Measurements from ENCODE around the gene KCNJ18. TPM values are rescaled to one million over a fixed set of nuclear protein-coding genes. Genes with fewer than 3 reads are reported as not detected.

KCNJ18 gene
- total and polyA plus RNA-seq, 9 of the 15 experiments (the other 6 are each of a cell fraction or from before 2014, with no cell fraction given): not detected

DNA sequence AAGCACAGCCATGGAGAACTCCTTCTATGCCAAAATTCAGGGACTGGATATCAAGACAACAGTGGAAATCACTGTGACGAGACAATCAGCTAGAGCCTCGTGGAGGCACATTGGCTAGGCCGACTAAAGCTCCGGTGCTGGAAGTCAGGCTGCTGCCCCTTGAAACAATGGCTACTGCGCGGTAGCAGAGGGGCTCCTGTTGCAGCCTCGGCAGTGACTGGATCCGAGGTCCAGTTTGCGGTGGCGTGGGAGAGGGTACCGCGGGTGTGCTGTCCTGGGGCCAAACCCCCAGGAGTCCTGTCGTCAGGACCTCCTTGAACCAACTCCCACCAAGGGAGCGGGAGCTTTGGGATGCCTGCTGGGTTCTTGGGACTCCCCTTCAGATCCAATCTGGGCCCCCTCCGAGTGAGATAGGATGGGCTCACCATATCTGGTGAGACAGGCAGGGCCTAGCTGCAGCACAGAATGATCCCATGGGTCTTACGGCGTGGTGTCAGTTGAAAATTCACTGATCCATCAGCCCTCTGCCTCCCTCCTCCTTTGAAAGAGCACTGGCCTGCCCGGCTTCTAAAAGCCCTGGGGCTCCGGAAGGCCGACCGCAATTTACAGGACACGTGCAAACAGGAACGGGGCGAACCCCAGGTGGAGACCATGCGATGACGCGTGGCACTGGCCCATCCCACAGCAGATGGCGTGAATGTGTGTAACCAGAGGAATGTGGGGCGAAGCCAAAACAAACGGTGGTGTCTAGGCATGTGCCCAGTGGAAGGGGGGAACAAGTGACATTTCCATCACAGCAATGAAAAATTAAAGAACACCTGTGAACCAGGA lies 15.8 kb upstream of the KCNJ18 start (continued):
- TF ChIP-seq, protein P1, sequence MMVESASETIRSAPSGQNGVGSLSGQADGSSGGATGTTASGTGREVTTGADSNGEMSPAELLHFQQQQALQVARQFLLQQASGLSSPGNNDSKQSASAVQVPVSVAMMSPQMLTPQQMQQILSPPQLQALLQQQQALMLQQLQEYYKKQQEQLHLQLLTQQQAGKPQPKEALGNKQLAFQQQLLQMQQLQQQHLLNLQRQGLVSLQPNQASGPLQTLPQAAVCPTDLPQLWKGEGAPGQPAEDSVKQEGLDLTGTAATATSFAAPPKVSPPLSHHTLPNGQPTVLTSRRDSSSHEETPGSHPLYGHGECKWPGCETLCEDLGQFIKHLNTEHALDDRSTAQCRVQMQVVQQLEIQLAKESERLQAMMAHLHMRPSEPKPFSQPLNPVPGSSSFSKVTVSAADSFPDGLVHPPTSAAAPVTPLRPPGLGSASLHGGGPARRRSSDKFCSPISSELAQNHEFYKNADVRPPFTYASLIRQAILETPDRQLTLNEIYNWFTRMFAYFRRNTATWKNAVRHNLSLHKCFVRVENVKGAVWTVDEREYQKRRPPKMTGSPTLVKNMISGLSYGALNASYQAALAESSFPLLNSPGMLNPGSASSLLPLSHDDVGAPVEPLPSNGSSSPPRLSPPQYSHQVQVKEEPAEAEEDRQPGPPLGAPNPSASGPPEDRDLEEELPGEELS (CRISPR knock-in tag; IDR thresholded peaks at IDR 0.05; ENCODE audit: borderline replicate concordance): no peak
- TF ChIP-seq TRIM28 (IDR thresholded peaks at IDR 0.05) (no peak), NCOA4 (IDR thresholded peaks at IDR 0.05; ENCODE audit: partially characterized antibody) (no peak), ZNF717 (CRISPR knock-in tag; IDR thresholded peaks at IDR 0.05) (no peak), NFATC3 (IDR thresholded peaks at IDR 0.05) (no peak), GTF2E2 (tag; IDR thresholded peaks at IDR 0.05) (no peak), FIP1L1 (IDR thresholded peaks at IDR 0.05; ENCODE audit: low read depth, low read length, poor library complexity, severe bottlenecking) (no peak), FOS (IDR thresholded peaks at IDR 0.05; ENCODE audit: extremely low read depth, insufficient read length) (no peak)

Measured in K562 (cell line).